ENCODE measurements around the gene ANGPTL2.

ANGPTL2 gene

GRCh38 chr9:127091526-127091925 is 30.9 kb downstream of the ANGPTL2 start:
- DNase-seq: no peak

DNA sequence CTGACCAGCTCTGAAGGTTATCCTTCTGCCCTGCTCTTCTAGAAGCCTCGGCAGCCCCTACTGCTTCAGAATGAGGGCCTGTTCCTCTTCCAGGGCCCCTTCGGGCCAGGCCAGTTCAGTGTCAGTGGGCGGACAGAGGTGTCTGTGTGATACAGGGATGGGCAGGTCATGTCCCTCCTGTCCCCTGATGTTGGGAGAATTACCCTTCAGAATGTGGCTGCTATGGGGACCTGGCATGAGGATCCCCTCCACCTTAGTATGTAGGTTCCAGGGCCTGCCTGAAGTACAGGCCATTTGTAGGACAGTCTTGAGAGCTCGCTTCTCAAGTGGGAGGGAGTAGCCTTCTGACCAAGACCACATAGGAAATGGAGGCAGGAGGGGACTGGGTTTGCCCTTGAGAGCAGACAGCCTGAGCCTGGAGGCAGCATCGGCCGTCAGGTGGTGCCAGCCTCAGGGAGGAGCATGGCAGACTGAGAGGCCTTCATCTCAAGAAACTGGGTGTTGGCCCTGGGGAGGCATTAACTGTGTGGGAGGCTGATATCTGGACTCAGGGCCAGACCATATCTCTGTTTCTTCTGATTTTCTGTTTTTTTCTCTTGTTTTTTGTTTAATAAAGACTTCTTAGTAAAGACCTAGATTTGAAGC is 32.0 kb downstream of the ANGPTL2 start:
- DNase-seq: no peak

DNA sequence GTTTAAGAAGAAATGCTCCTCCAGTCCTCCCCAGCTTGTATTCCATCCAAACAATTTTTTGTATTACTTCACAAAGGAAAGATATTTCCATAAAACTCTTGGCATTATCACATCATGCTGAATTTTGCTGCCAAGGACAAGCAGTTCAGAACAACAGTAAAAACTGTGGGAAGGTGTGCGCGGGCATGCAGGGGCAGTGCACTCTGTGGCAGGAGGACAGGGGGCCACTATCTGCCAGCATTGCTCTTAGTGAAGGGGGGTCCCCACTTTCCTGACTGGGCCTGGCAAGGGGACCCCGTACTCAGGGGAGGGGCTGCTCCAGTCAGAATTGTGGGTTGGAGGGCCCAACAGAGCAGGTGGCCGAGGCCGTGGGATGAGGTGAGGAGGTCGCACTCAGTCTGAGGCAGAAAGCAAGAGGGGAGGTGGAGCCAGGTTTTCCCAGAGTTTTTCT is 32.8 kb downstream of the ANGPTL2 start:
- DNase-seq: no peak

- no peak for DNase-seq
Observed at GRCh38 chr9:127088724-127089615, 33.5 kb downstream of the ANGPTL2 start.

GRCh38 chr9:127087836-127088235 is 34.6 kb downstream of the ANGPTL2 start:
- DNase-seq: no peak

DNA sequence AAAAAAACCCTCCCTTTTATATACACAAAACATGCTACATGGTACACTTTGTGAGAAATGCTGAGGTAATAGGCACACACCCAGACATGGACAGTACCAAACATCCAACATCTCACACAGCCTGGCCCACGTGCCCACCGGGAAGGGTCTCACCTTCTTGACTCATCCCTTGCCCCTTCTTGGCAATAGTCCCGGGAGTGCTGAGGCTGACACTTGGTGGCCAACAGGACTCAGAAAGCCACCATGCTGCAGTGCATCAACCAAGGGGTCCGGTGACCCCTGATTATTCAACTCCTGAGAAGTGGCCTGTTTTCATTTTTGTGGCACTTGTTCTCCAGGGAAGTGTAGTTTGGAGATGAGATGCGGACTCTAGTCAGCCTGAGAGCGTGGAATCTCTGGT is 35.0 kb downstream of the ANGPTL2 start:
- no peak for DNase-seq

- DNase-seq: no peak
Observed at GRCh38 chr9:127086771-127087170, 35.7 kb downstream of the ANGPTL2 start.

DNA sequence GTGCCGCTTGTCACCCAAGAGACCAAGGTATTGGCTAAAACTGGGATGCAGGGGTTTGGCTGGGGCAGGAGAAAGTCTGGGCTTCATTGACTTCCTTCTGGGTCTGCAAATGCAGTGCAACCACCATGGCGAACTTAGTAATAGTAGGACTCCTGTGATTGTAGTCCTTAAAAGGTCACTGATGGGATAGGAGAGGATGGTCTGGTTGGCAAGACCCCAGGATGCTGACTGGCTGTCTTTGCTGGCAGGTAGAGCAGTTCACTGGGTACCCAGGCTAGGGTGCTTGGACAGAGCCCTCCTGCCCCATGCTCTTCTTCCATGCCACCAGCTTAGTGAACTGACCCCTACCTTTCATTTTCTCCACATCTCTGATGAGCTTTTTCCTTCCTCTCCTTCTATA is 37.2 kb downstream of the ANGPTL2 start:
- no peak for DNase-seq

- DNase-seq: no peak
Observed at GRCh38 chr9:127084076-127085039, 38.1 kb downstream of the ANGPTL2 start.

GRCh38 chr9:127083138-127083980 is 39.1 kb downstream of the ANGPTL2 start:
- no peak for DNase-seq

- no peak for DNase-seq
Observed at GRCh38 chr9:127081250-127082185, 40.9 kb downstream of the ANGPTL2 start.

DNA sequence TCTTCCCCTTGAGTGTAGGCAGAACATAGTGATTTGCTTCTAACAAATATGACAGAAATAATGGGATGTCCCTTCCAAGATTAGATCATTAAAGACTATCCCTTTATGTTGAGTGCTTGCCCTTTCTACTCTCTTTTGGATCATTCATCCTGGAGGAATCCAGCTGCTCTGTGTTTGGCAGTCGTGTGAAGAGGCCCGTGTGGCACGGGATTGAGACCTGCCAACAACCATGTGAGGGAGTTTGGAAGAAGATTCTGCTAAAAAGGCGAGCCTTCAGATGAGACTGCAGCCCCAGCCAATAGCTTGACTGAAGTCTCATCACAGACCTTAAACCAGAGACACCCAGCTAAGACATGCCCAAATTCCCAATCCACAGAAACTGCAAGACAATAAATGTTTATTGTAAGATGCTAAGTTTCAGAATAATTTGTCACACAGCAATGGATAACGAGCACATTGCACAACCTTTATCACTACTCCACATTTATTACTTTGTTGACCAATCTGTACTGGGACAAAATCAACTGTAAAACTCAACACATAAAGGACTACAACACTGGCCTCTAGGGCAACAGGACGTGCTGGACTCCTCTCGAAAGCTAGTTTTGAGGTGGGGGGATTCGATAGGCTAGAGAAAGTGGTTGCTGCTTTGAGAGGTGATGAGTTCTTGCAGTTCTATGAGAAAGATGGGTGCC is 42.8 kb downstream of the ANGPTL2 start:
- DNase-seq: no peak

GRCh38 chr9:127078988-127079387 is 43.4 kb downstream of the ANGPTL2 start:
- DNase-seq: no peak

- DNase-seq: no peak
Observed at GRCh38 chr9:127078336-127078735, 44.1 kb downstream of the ANGPTL2 start.

- no peak for DNase-seq
Observed at GRCh38 chr9:127077644-127077946, 44.8 kb downstream of the ANGPTL2 start.

GRCh38 chr9:127076860-127077643 is 45.4 kb downstream of the ANGPTL2 start:
- DNase-seq: no peak

- DNase-seq: no peak
Observed at GRCh38 chr9:127075624-127076372, 46.6 kb downstream of the ANGPTL2 start.

Measured in stimulated activated CD4-positive, alpha-beta T cell treated with anti-CD3 and anti-CD28 coated beads, Interleukin-15, amount 100 ng/mL, for 24 hours (primary cell).